Measurements from ENCODE around the gene DOCK2.

Gene DOCK2

GRCh38 chr5:169992789-169993484 is 355.9 kb downstream of the DOCK2 start:
- DNase-seq (ENCODE audit: low read depth), result no peak

GRCh38 chr5:169993485-169993790 is 356.4 kb downstream of the DOCK2 start:
- no peak for DNase-seq (ENCODE audit: low read depth)

DNA sequence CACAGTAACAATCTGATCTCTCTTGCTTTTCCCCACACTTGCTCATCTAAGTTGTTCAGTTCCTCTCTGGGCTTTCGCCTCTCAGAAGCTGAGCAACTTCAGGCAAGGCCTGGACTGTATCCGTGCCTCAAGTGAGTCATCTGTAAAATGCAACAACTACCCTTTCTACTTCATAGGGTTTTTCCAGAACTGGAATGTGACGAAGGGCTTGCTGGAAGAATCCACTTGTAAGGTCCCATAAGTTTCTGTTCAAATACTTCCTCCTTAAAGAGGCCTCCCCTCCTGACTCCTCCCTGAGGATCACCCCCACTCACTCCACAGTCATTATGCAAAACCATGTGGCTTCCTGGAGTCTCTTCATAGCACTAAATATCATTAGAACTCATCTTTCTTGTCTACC is 360.7 kb downstream of the DOCK2 start:
- DNase-seq (ENCODE audit: low read depth), result no peak

DNA sequence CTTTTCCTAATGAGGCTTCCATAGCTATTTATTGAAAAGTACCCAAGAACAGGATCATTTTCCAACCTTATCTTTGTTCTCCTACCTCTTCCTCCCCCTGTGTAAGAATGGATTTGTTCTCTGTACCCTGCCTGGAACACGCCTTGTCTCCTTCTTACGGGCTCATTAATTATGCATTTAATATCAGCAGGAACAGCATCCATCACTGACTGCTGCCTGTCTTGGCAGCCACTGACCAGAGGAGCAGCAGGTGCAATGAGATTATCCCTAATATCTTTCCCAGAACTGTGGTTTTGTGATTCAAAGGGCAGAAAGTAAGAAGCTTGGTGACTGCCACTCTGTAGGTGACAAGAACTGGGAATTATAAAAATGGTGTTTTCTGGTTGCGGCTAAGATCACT is 362.5 kb downstream of the DOCK2 start:
- DNase-seq (ENCODE audit: low read depth), result no peak

- DNase-seq (ENCODE audit: low read depth), result no peak
Measured at GRCh38 chr5:170000155-170000554, 363.1 kb downstream of the DOCK2 start.

DNA sequence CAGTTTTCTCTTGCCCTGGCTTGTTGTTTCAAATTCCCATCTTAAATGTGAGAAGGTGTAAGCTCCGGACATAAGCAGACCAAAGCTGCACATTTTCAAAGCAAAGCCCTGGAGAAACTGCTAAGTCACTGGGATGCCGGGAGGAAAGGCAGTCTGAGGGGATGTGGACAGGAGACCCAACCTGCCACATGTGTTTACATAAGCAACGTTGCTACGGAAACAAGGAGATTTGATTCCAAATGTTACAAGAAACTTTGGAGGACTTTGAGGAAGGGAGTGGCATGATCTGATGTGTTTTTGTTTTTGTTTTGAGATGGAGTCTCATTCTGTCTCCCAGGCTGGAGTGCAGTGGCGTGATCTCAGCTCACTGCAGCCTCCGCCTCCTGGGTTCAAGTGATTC is 368.9 kb downstream of the DOCK2 start:
- no peak for DNase-seq (ENCODE audit: low read depth)

DNA sequence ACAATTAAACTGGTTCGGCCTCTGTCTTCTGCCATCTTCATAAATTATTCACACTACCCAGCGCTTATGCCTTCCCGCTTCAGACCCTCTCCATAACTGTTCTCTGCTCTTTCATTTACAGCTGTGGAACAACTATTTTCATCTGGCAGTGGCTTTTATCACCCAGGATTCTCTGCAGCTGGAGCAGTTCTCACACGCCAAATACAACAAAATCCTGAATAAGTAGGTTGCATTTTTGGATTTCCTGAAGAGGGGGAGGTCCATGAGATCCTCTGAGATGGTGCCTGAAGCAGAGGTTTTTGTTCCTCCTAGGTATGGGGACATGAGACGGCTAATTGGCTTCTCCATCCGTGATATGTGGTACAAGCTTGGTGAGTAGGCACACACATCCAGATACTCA is 371.3 kb downstream of the DOCK2 start:
- no peak for DNase-seq (ENCODE audit: low read depth)

DNA sequence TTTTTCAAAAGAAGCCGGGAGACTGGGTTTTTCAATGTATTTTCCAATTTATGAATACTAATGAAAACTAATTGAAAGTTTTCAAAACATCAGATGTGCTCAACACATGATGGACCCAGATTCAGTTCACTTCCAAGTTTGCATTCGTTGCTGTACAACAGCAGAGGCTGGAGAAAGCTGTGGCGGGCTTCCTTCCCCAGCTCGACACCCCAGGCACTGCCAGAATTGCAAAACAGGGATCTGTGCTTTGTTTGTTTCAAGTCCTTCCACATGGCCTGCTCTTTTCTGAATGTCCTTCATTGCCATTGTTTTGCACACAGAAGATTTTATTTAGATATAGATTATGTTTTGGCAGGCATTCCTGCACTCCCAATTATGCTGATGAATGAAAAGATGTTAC is 373.5 kb downstream of the DOCK2 start:
- DNase-seq (ENCODE audit: low read depth), result no peak

DNA sequence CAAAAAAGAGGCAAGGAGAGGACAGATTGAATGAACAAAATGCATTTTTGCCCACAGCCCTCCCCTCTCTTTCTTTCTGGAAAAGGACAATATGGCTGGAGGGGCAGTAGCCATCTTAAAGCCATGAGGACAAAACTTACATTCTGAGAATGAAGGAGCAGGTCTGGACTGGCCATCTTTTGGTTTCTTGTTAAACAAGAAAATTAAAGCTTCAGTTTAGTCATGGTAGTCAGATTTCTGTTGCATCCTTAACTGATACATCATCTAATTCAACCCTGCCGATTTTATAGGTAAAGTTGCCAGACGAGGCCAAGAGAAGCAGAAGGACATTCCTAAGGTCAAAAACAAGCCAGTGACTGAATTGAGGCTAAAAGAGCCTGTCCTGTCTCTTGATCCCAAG is 374.7 kb downstream of the DOCK2 start:
- no peak for DNase-seq (ENCODE audit: low read depth)

- no peak for DNase-seq (ENCODE audit: low read depth)
Measured at GRCh38 chr5:170012622-170013021, 375.5 kb downstream of the DOCK2 start.

GRCh38 chr5:170020423-170020822 is 383.3 kb downstream of the DOCK2 start:
- no peak for DNase-seq (ENCODE audit: low read depth)

DNA sequence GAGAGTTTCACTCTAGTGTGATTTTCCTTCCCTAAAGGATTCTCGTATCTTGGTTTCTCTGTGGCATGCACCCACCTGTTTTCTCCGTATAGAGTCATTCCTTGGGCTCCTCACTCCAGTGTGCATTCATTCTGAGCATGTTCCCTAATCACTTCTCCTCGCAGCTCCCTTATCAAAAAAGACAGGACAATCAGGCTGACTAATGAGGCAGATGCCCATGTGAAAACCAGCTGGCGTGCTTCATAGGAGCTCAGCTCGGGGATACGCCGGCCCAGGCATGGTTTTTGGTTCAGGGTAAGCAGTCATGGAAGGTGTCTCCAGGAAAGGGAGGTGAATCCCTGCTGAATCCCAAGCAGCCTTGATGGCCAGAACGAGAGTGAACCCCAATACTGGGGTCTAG is 384.4 kb downstream of the DOCK2 start:
- DNase-seq (ENCODE audit: low read depth), result no peak

DNA sequence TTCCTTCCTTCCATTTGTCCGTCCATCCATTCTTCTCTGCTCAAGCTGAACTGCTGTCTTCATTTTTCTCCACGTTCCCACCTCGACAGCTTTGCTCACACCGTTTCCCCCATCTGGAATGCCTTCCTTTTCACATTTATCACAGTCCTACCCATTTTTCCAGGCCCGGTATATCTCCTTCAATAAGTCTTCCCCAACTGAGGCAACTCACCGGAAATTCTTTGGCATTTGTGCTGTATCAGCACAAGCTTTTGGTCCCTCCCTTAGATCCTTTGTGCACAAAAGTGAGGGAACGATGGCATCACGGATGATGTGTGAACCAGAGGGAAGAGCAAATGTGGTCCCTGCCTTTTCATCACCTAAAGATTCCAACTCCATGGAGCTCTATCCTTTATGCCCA is 388.8 kb downstream of the DOCK2 start:
- DNase-seq (ENCODE audit: low read depth), result no peak

- no peak for DNase-seq (ENCODE audit: low read depth)
Measured at GRCh38 chr5:170028124-170028523, 391.0 kb downstream of the DOCK2 start.

- DNase-seq (ENCODE audit: low read depth), result no peak
Measured at GRCh38 chr5:170034231-170034630, 397.2 kb downstream of the DOCK2 start.

GRCh38 chr5:170038241-170038640 is 401.2 kb downstream of the DOCK2 start:
- no peak for DNase-seq (ENCODE audit: low read depth)

GRCh38 chr5:170039830-170040229 is 402.8 kb downstream of the DOCK2 start:
- DNase-seq (ENCODE audit: low read depth), result no peak

GRCh38 chr5:170046241-170046640 is 409.2 kb downstream of the DOCK2 start:
- DNase-seq (ENCODE audit: low read depth), result no peak

DNA sequence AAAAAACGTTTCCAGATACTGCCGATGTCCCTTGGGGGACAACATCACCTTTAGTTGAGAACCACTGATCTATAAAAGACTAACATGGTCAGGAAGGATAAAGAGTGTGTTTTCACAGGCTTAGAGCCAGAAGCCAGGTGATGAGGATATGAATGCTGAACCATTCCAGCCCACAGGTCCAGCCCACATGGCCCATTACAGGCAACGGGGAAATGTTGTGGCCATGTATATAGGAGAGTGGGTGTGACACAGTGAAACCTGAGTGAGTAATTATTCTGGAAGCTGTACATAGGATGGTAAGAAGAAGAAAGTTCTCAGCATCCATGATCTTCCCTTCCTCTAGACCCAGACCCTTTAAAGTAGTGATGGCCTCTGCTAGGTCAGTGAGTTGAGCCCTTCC is 412.6 kb downstream of the DOCK2 start:
- DNase-seq (ENCODE audit: low read depth), result no peak

DNA sequence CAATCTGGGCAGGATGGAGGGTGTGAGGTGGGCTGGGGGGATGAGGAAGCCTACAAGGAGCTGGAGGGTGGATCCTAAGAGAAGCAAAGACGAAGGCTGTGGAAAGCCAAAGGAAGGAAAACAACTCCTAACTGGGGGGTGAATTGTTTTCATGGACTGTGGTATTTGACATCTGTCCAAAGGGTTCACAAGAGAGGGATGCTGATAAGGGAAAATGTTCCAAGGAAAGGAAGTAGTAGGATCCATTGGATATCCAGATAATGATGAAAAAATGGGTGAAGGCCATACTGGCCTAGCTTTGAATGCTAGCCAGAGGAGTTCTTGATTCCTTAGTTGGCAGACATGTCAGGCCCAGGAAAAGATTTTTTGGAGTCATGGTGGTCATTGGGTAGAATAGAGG is 416.8 kb downstream of the DOCK2 start:
- DNase-seq (ENCODE audit: low read depth), result no peak

- DNase-seq (ENCODE audit: low read depth), result no peak
Measured at GRCh38 chr5:170055606-170056005, 418.5 kb downstream of the DOCK2 start.

DNA sequence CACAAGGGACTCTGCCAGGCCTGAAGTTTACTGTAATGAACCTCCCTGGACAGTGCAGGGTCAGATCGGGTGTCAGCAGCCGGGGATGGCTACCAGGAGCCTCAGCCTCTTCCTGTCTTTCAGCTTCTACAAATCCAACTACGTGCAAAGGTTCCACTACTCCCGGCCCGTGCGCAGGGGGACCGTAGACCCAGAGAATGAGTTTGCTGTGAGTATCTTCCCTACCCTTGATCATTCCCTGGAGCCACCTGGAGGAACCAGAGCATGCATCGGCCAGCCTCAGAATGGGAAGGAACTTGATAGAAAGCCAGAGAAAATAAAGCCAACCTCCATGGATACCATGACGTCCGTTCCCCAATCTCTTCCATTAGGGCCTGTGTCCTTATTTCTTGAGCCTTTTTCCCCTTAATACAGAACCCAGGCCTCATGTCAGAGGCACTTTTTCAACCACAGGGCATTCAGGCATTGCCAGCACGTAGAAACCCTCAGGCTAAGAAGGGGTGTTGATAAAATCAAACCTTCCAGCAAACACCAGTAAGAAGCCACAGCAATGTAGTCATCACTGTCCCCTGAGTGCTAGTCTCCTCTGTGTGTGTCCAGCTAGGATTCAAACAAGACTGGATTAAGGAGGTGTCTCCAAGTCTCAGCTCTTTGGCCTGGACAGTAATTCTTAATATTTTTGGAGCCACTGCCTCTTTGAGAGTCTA is 419.6 kb downstream of the DOCK2 start:
- DNase-seq (ENCODE audit: low read depth), result no peak

- no peak for DNase-seq (ENCODE audit: low read depth)
Measured at GRCh38 chr5:170057311-170057710, 420.2 kb downstream of the DOCK2 start.

GRCh38 chr5:170059221-170059620 is 422.1 kb downstream of the DOCK2 start:
- no peak for DNase-seq (ENCODE audit: low read depth)
